ENCODE measurements around the gene BCL11A.

The BCL11A gene

GRCh38 chr2:60480089-60480773 is 73.2 kb downstream of the BCL11A start:
- no peak for DNase-seq

GRCh38 chr2:60479226-60480088 is 74.0 kb downstream of the BCL11A start:
- no peak for DNase-seq

- no peak for DNase-seq
Measured at GRCh38 chr2:60478660-60479059, 74.8 kb downstream of the BCL11A start.

- no peak for DNase-seq
Measured at GRCh38 chr2:60476206-60476954, 77.1 kb downstream of the BCL11A start.

GRCh38 chr2:60475123-60475830 is 78.2 kb downstream of the BCL11A start:
- DNase-seq, result no peak

GRCh38 chr2:60474301-60474700 is 79.2 kb downstream of the BCL11A start:
- no peak for DNase-seq

GRCh38 chr2:60473546-60473945 is 79.9 kb downstream of the BCL11A start:
- DNase-seq, result no peak

- DNase-seq, result no peak
Measured at GRCh38 chr2:60472663-60473289, 80.7 kb downstream of the BCL11A start.

GRCh38 chr2:60472041-60472440 is 81.4 kb downstream of the BCL11A start:
- no peak for DNase-seq

- no peak for DNase-seq
Measured at GRCh38 chr2:60470340-60470739, 83.1 kb downstream of the BCL11A start.

GRCh38 chr2:60469536-60470317 is 83.7 kb downstream of the BCL11A start:
- DNase-seq, result no peak

GRCh38 chr2:60468382-60469085 is 84.9 kb downstream of the BCL11A start:
- DNase-seq, result no peak

GRCh38 chr2:60466161-60466702 is 87.2 kb downstream of the BCL11A start:
- no peak for DNase-seq

- DNase-seq, result no peak
Measured at GRCh38 chr2:60465736-60466135, 87.7 kb downstream of the BCL11A start.

GRCh38 chr2:60463249-60463648 is 90.2 kb downstream of the BCL11A start:
- DNase-seq, result no peak

- DNase-seq, result no peak
Measured at GRCh38 chr2:60461421-60462108, 91.9 kb downstream of the BCL11A start.

- DNase-seq, result no peak
Measured at GRCh38 chr2:60460577-60461420, 92.7 kb downstream of the BCL11A start.

GRCh38 chr2:60459851-60460250 is 93.6 kb downstream of the BCL11A start:
- no peak for DNase-seq

Data from activated naive CD4-positive, alpha-beta T cell treated with Interleukin-2 at 50 U/mL for 16 hours (primary cell).